MM.1S (cell line): ENCODE measurements around the gene SLC4A7.

Source experiments
- DNase-seq: peaks from one replicate; pipeline ENCODE4 v3.0.0-alpha.2; 2015
- H2AFZ ChIP-seq: fragments of 300-600 bp; sonication (generic); 2 replicates; pipeline ENCODE4 v1.6.0; 2016; ENCODE audit warnings: antibody characterized with exemption, low read length
- H3F3A ChIP-seq: fragments of 300-600 bp; sonication (generic); 2 replicates; pipeline ENCODE4 v1.6.1; 2016; ENCODE audit warnings: mild to moderate bottlenecking, antibody characterized with exemption, low read length, moderate library complexity, mixed read lengths; ENCODE audit not compliant: insufficient read depth
- H3K27ac ChIP-seq: fragments of 300-600 bp; sonication (generic); 2 replicates; pipeline ENCODE4 v1.5.1; 2016; ENCODE audit warnings: mild to moderate bottlenecking, low read length
- H3K27me3 ChIP-seq: fragments of 300-600 bp; sonication (generic); replicated peaks from 2 replicates; pipeline ENCODE4 v1.6.0; 2016; ENCODE audit warnings: low read length; ENCODE audit not compliant: insufficient read depth
- H3K36me3 ChIP-seq: fragments of 300-600 bp; sonication (generic); replicated peaks from 2 replicates; pipeline ENCODE4 v1.6.1; 2016; ENCODE audit warnings: mild to moderate bottlenecking, low read length, mixed read lengths; ENCODE audit not compliant: insufficient read depth
- H3K4me1 ChIP-seq: fragments of 300-600 bp; sonication (generic); 2 replicates; pipeline ENCODE4 v1.6.1; 2016; ENCODE audit warnings: low read length, mixed read lengths
- H3K4me2 ChIP-seq: fragments of 300-600 bp; sonication (generic); 2 replicates; pipeline ENCODE4 v1.6.0; 2016; ENCODE audit warnings: low read depth, low read length
- H3K4me3 ChIP-seq: fragments of 300-600 bp; sonication (generic); 2 replicates; pipeline ENCODE4 v1.5.1; 2016; ENCODE audit warnings: low read length, mixed read lengths
- H3K79me2 ChIP-seq: fragments of 300-600 bp; sonication (generic); 2 replicates; pipeline ENCODE4 v1.6.1; 2016; ENCODE audit warnings: mixed run types, low read length, mixed read lengths
- H3K9ac ChIP-seq: fragments of 300-600 bp; sonication (generic); 2 replicates; pipeline ENCODE4 v1.6.1; 2016; ENCODE audit warnings: low read length, mixed read lengths
- H3K9me2 ChIP-seq: fragments of 300-600 bp; sonication (generic); replicated peaks from 2 replicates; pipeline ENCODE4 v1.6.1; 2016; ENCODE audit warnings: mild to moderate bottlenecking, low read length, mixed read lengths; ENCODE audit not compliant: insufficient read depth
- H3K9me3 ChIP-seq: fragments of 300-600 bp; sonication (generic); replicated peaks from 2 replicates; pipeline ENCODE4 v1.6.1; 2016; ENCODE audit warnings: mild to moderate bottlenecking, low read length, mixed read lengths; ENCODE audit not compliant: insufficient read depth
- H4K20me1 ChIP-seq: fragments of 300-600 bp; sonication (generic); 2 replicates; pipeline ENCODE4 v1.6.1; 2016; ENCODE audit warnings: mild to moderate bottlenecking, low read length, moderate library complexity, mixed read lengths; ENCODE audit not compliant: insufficient read depth
- EZH2 ChIP-seq: fragments of 300-600 bp; sonication (generic); optimal IDR thresholded peaks from 2 replicates; pipeline ENCODE3; 2017; ENCODE audit warnings: low read depth, mild to moderate bottlenecking, antibody characterized with exemption, low read length, mixed read lengths
- EZH2phosphoT487 ChIP-seq: fragments of 300-600 bp; sonication (generic); IDR thresholded peaks from 2 replicates; pipeline ENCODE4 v1.6.1; 2018; ENCODE audit warnings: antibody characterized with exemption, low read length
- TF ChIP-seq, protein P1 (sequence below): fragments of 300-600 bp; sonication (generic); IDR thresholded peaks from 2 replicates; pipeline ENCODE4 v1.5.1; 2016; ENCODE audit warnings: antibody characterized with exemption, low read length, mixed read lengths

Gene SLC4A7

DNA sequence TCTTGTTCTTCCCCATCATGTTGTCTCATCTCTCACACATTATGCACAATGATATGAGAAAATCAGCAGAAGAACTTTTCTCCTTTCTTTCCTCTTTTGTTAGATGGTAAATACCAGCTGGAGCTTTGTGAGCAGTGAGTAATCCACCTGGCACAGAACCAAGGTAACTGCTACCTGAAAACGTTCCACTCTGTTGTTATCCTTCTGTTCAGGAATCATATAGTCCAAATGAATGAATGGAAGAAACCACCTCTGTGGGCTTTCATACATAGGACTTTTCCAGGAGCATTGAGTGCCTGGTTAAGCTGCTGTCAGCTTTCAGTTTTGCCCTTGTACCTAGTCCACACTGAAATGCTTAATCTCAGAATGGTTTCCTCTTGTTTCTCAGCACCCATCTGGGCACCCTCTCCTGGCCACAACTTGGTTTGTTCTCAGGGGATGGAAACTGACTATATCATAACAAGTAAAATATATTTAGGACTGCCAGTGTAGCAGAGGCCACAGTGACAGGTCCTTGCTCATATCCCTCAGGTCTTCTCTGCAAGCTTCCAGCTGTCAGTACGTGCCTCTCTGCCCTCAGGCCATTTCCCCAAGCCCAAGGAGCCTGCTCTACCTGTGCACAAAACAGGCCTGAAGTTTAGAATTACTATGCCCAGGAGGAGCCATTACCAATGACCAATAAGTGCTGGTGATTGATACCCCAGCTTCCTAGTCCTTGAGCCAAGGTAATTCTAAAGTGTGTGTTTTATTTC lies 23.5 kb upstream of the SLC4A7 start:
- no peaks in the 10 kb centered on the region for H3K9me2 ChIP-seq
- no peaks in the 10 kb centered on the region for H3K27me3 ChIP-seq
- no peaks in the 10 kb centered on the region for H3F3A ChIP-seq
- H3K9ac ChIP-seq: no peak overlapping the region
- H3K4me2 ChIP-seq: no peak overlapping the region
- DNase-seq: no peak
- H3K4me3 ChIP-seq: no peak overlapping the region
- TF ChIP-seq, protein P1, sequence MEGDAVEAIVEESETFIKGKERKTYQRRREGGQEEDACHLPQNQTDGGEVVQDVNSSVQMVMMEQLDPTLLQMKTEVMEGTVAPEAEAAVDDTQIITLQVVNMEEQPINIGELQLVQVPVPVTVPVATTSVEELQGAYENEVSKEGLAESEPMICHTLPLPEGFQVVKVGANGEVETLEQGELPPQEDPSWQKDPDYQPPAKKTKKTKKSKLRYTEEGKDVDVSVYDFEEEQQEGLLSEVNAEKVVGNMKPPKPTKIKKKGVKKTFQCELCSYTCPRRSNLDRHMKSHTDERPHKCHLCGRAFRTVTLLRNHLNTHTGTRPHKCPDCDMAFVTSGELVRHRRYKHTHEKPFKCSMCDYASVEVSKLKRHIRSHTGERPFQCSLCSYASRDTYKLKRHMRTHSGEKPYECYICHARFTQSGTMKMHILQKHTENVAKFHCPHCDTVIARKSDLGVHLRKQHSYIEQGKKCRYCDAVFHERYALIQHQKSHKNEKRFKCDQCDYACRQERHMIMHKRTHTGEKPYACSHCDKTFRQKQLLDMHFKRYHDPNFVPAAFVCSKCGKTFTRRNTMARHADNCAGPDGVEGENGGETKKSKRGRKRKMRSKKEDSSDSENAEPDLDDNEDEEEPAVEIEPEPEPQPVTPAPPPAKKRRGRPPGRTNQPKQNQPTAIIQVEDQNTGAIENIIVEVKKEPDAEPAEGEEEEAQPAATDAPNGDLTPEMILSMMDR: no peak
- TF ChIP-seq EZH2 (no peak), EZH2phosphoT487 (no peak)
- no peaks in the 10 kb centered on the region for H3K9me3 ChIP-seq
- H2AFZ ChIP-seq: no peak overlapping the region
- H3K79me2 ChIP-seq: no peaks in the 10 kb centered on the region
- H4K20me1 ChIP-seq: no peaks in the 10 kb centered on the region
- H3K27ac ChIP-seq: no peak overlapping the region
- H3K36me3 ChIP-seq: no peaks in the 10 kb centered on the region
- no peaks in the 10 kb centered on the region for H3K4me1 ChIP-seq

DNA sequence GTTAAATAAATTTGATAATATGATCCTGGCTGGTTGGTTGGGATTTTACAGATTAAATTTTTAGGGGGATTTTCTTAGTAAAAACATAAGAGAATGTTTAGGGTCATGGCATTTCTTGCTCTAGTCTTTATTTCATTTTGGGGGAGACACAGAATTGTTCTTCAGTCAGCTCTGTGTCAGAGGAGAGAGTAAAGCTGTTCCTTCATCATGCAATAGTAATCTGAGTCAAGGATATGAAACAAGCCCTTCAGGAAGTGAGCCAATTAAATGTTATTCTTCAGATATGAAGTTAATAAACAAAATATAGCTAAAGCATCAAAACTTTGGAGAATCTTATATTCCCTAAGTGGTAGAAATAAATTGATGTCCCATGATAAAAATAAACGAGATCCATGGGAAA lies 22.9 kb upstream of the SLC4A7 start:
- Histone ChIP-seq H3K27ac (no peak overlapping the region), H3K27me3 (no peaks in the 10 kb centered on the region), H4K20me1 (no peaks in the 10 kb centered on the region), H3K36me3 (no peaks in the 10 kb centered on the region), H3K9me2 (no peaks in the 10 kb centered on the region), H3K79me2 (no peaks in the 10 kb centered on the region), H3F3A (no peaks in the 10 kb centered on the region), H3K9ac (no peak overlapping the region), H2AFZ (no peak overlapping the region), H3K4me2 (no peak overlapping the region), H3K9me3 (no peaks in the 10 kb centered on the region), H3K4me1 (no peaks in the 10 kb centered on the region), H3K4me3 (no peak overlapping the region)
- TF ChIP-seq EZH2 (no peak), EZH2phosphoT487 (no peak)
- TF ChIP-seq, protein P1: no peak
- no peak for DNase-seq

DNA sequence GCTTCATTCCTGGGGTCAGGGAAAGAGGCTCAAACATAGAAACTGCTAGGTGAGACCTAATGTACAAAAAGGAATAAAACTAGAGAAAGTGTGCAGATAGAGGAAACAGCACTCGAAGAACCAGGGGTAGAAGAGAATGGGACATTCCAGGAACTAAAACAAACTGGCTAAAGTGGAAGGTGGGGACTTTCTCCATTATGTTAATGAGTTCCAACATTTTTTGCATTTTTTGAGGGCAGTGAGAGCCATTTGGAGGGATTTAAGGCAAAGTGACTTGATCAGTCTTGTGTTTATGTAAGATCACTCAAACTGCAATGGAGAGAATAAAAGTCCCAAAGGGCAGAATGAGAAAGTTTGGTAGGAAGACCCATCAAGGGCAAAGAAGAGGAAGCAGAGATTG lies 20.6 kb upstream of the SLC4A7 start:
- DNase-seq: no peak
- Histone ChIP-seq H3K4me3 (no peak overlapping the region), H3K9me3 (no peaks in the 10 kb centered on the region), H3K9ac (no peak overlapping the region), H3K36me3 (no peaks in the 10 kb centered on the region), H2AFZ (no peak overlapping the region), H4K20me1 (no peaks in the 10 kb centered on the region), H3K27ac (no peak overlapping the region), H3K9me2 (no peaks in the 10 kb centered on the region), H3K27me3 (no peaks in the 10 kb centered on the region), H3K4me1 (no peaks in the 10 kb centered on the region), H3F3A (no peaks in the 10 kb centered on the region), H3K79me2 (no peaks in the 10 kb centered on the region), H3K4me2 (no peak overlapping the region)
- TF ChIP-seq EZH2phosphoT487 (no peak), EZH2 (no peak)
- TF ChIP-seq, protein P1: no peak
